GM23248 (cell line): ENCODE data around the gene CBL.

Experiments
- EZH2 ChIP-seq: fragments of 200-600 bp; sonication (generic); IDR thresholded peaks from 2 replicates; pipeline ENCODE4 v1.6.1; 2018; ENCODE audit warnings: antibody characterized with exemption, mild to moderate bottlenecking; ENCODE audit not compliant: insufficient read depth, poor library complexity, severe bottlenecking
- EZH2phosphoT487 ChIP-seq: fragments of 200-600 bp; sonication (generic); IDR thresholded peaks from 2 replicates; pipeline ENCODE4 v1.6.1; 2018; ENCODE audit warnings: antibody characterized with exemption, moderate library complexity, mild to moderate bottlenecking, low read depth; ENCODE audit not compliant: insufficient read depth

DNA sequence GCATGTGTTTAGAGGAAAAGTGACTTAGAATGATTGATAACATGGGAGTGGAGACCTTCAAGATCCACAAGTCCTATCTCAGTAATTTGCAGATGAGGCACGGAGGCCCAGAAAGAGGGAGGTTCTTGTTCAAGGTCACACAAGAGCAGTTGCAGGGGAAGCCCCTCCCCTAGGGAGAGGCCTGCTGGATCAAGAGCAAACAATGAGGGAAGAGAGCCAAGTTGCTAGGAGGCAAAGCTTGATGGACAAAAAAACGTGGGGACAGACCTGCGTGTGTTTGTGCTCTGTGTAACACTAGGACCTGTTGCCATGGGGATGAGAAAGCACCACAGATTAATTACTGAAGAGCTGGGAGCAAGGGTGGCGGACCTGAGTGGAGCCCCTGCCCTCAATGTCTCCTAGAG lies 146.7 kb downstream of the CBL start:
- TF ChIP-seq EZH2phosphoT487: no peak
- TF ChIP-seq EZH2: no peak
